H9 (cell line): ENCODE data around the gene PAX6. TPM values are rescaled to one million over a fixed set of nuclear protein-coding genes. Genes with fewer than 3 reads are reported as not detected.

ENCODE experiments used
- DNase-seq: peaks from one replicate; pipeline ENCODE4 v3.0.0-alpha.2; 2017
- H2AFZ ChIP-seq: one replicate; pipeline ENCODE4 v1.6.1; 2013; ENCODE audit warnings: mild to moderate bottlenecking, low read length, control low read depth, moderate library complexity
- H2AK5ac ChIP-seq: 2 replicates; pipeline ENCODE4 v1.6.1; 2013; ENCODE audit warnings: low read length, control low read depth, mixed read lengths; ENCODE audit not compliant: insufficient read length
- H2BK120ac ChIP-seq: one replicate; pipeline ENCODE4 v1.6.1; 2013; ENCODE audit warnings: low read depth, mild to moderate bottlenecking, low read length, control low read depth, inconsistent platforms; ENCODE audit not compliant: poor library complexity, severe bottlenecking
- H2BK12ac ChIP-seq: 2 replicates; pipeline ENCODE4 v1.6.1; 2013; ENCODE audit warnings: low read length, control low read depth, mixed read lengths, low read depth; ENCODE audit not compliant: insufficient read length
- H2BK15ac ChIP-seq: 2 replicates; pipeline ENCODE4 v1.6.1; 2013; ENCODE audit warnings: low read depth, low read length, control low read depth
- H2BK20ac ChIP-seq: one replicate; pipeline ENCODE4 v1.6.1; 2013; ENCODE audit warnings: low read depth, mild to moderate bottlenecking, low read length, control low read depth, inconsistent platforms; ENCODE audit not compliant: poor library complexity, severe bottlenecking
- H2BK5ac ChIP-seq: 2 replicates; pipeline ENCODE4 v1.6.1; 2013; ENCODE audit warnings: low read length, control low read depth, mixed read lengths; ENCODE audit not compliant: insufficient read length
- H3K14ac ChIP-seq: 2 replicates; pipeline ENCODE4 v1.6.1; 2013; ENCODE audit warnings: low read length, control low read depth; ENCODE audit not compliant: insufficient read depth
- H3K18ac ChIP-seq: 2 replicates; pipeline ENCODE4 v1.6.1; 2013; ENCODE audit warnings: low read depth, mild to moderate bottlenecking, mixed read lengths, low read length, control low read depth; ENCODE audit not compliant: insufficient read length
- H3K23ac ChIP-seq: 2 replicates; pipeline ENCODE4 v1.6.1; 2013; ENCODE audit warnings: low read length, control low read depth, mixed read lengths, low read depth; ENCODE audit not compliant: insufficient read length
- H3K23me2 ChIP-seq: 2 replicates; pipeline ENCODE4 v1.6.1; 2013; ENCODE audit warnings: low read depth, mild to moderate bottlenecking, mixed read lengths, low read length, control low read depth; ENCODE audit not compliant: insufficient read length, poor library complexity, severe bottlenecking
- H3K27ac ChIP-seq: 2 replicates; pipeline ENCODE4 v1.5.1; 2013; ENCODE audit warnings: low read length, control low read depth, mixed read lengths, low read depth; ENCODE audit not compliant: insufficient read length
- H3K27me3 ChIP-seq: 2 replicates; pipeline ENCODE4 v1.6.1; 2013; ENCODE audit warnings: low read length, control low read depth, inconsistent platforms; ENCODE audit not compliant: insufficient read depth
- H3K4ac ChIP-seq: 2 replicates; pipeline ENCODE4 v1.6.1; 2013; ENCODE audit warnings: low read depth, mild to moderate bottlenecking, control low read depth, inconsistent platforms, low read length, moderate library complexity
- H3K4me1 ChIP-seq: 2 replicates; pipeline ENCODE4 v1.6.1; 2013; ENCODE audit warnings: low read length, control low read depth, inconsistent platforms; ENCODE audit not compliant: insufficient read depth
- H3K4me2 ChIP-seq: 2 replicates; pipeline ENCODE4 v1.6.1; 2013; ENCODE audit warnings: low read length, control low read depth, mixed read lengths; ENCODE audit not compliant: insufficient read length, insufficient read depth
- H3K56ac ChIP-seq: 2 replicates; pipeline ENCODE4 v1.6.1; 2013; ENCODE audit warnings: low read depth, mild to moderate bottlenecking, mixed read lengths, low read length, control low read depth; ENCODE audit not compliant: insufficient read length
- H3K79me1 ChIP-seq: 2 replicates; pipeline ENCODE4 v1.6.1; 2013; ENCODE audit warnings: low read depth, mild to moderate bottlenecking, moderate library complexity, low read length, control low read depth, inconsistent platforms; ENCODE audit not compliant: insufficient read depth, poor library complexity, severe bottlenecking
- H3K79me2 ChIP-seq: 2 replicates; pipeline ENCODE4 v1.6.1; 2013; ENCODE audit warnings: low read length, control low read depth, inconsistent platforms; ENCODE audit not compliant: insufficient read depth
- H3K9ac ChIP-seq: 2 replicates; pipeline ENCODE4 v1.6.1; 2013; ENCODE audit warnings: low read length, control low read depth, mixed read lengths; ENCODE audit not compliant: insufficient read length; ENCODE audit errors: extremely low read depth
- H3K9me3 ChIP-seq: one replicate; pipeline ENCODE4 v1.6.1; 2013; ENCODE audit warnings: low read depth, low read length, inconsistent platforms; ENCODE audit not compliant: control insufficient read depth
- H3T11ph ChIP-seq: one replicate; pipeline ENCODE4 v1.6.1; 2013; ENCODE audit warnings: mild to moderate bottlenecking, low read length, control low read depth, inconsistent platforms
- H4K20me1 ChIP-seq: one replicate; pipeline ENCODE4 v1.6.1; 2013; ENCODE audit not compliant: control insufficient read depth, insufficient read length, insufficient read depth
- H4K5ac ChIP-seq: 2 replicates; pipeline ENCODE4 v1.6.1; 2013; ENCODE audit warnings: low read depth, mild to moderate bottlenecking, mixed read lengths, low read length, control low read depth; ENCODE audit not compliant: insufficient read length
- H4K8ac ChIP-seq: replicated peaks from 2 replicates; pipeline ENCODE4 v1.6.1; 2013; ENCODE audit warnings: low read length, control low read depth, mixed read lengths, low read depth; ENCODE audit not compliant: insufficient read length
- H4K91ac ChIP-seq: 2 replicates; pipeline ENCODE4 v1.6.1; 2013; ENCODE audit warnings: low read depth, mild to moderate bottlenecking, moderate library complexity, mixed read lengths, low read length, control low read depth; ENCODE audit not compliant: insufficient read length
- H3K27ac Mint-ChIP-seq, 3 experiments: 2 replicates in 2 of 3; 3 replicates in 1 of 3; pipeline ENCODE4 v1.8.0; 2020 to 2021; ENCODE audit warnings: mixed read lengths in 3 of 3, mild to moderate bottlenecking in 1 of 3, moderate library complexity in 1 of 3
- H3K27me3 Mint-ChIP-seq: 2 replicates; pipeline ENCODE4 v1.8.0; 2021; ENCODE audit warnings: low read depth, mild to moderate bottlenecking, moderate library complexity, mixed read lengths
- H3K36me3 Mint-ChIP-seq, 3 experiments: 2 replicates in 2 of 3; 3 replicates in 1 of 3; pipeline ENCODE4 v1.8.0; 2020 to 2021; ENCODE audit warnings: low read depth in 3 of 3, mixed read lengths in 3 of 3; ENCODE audit not compliant: insufficient read depth in 1 of 3
- H3K4me1 Mint-ChIP-seq, 2 experiments: 2 replicates each; pipeline ENCODE4 v1.8.0; 2020; ENCODE audit warnings: mixed read lengths in 2 of 2
- H3K4me3 Mint-ChIP-seq, 2 experiments: 2 replicates in 1 of 2; 3 replicates in 1 of 2; pipeline ENCODE4 v1.8.0; 2020 to 2021; ENCODE audit warnings: mild to moderate bottlenecking in 2 of 2, mixed read lengths in 2 of 2, moderate library complexity in 1 of 2
- H3K9me3 Mint-ChIP-seq, 2 experiments: 2 replicates in 1 of 2; 3 replicates in 1 of 2; pipeline ENCODE4 v1.8.0; 2020; ENCODE audit warnings: mild to moderate bottlenecking in 2 of 2, mixed read lengths in 2 of 2, moderate library complexity in 1 of 2
- WGBS: extraction: QIAGEN DNeasy Blood & Tissue Kit; methylation state at CpG from one replicate; pipeline ENCODE4 v1.1.7; 2013; ENCODE audit warnings: missing lambda C conversion rate, low lambda C conversion rate, mixed read lengths; ENCODE audit not compliant: insufficient read length; ENCODE audit errors: extremely low coverage; 5-methylcytosine and 5-hydroxymethylcytosine counted together
- total RNA-seq: library from RNA; stranded (reverse); gene quantifications from 2 replicates; pipeline ENCODE4 v1.2.1, GENCODE V29; 2021
- TF ChIP-seq, protein P1 (sequence below): fragments of 200-600 bp; sonication (generic); conservative IDR thresholded peaks from 3 replicates; pipeline ENCODE4 v1.8.0; 2021; ENCODE audit warnings: antibody characterized with exemption, mild to moderate bottlenecking

Gene PAX6
- total RNA-seq, 1 experiment from 2014 or later: not detected

DNA sequence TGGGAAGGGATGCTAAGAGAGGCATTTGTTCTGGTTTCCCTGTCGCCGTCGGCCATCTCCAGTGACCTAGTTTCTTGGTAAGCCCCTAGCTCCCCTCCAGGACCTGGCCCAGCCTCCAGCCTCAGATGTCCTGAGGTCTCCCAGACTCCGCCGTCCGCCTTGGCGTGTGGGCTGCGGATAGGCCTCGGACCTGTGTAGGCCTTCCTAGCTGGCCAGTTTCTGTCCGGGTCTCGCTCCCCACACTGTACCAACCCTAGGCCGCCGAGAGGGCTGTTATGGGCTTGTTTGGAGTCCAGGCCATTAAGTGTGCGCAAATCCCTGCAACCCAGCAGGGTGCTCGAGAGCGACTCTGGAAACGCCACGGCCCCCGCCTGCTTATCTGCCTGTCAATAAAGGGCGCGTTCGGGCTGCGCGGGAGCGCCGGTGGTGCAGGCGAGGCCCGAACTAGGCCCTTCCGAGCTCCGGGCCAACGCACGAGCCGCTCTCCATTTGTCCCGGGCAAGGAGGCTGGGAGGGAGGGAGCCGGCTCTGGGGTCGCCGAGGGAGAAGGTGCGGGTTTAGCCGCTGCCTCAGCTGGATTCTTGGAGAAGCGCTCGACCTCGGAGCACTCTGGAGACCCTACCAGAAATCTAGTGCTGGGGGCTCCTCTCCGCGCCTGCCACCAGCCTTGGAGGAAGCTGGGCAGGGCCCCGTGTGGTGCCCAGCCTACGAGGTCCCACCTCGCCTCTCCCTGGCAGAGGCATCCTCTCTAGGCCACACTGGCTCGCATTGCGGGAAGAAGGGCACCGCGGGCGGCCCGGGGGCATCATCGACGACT lies 8.7 kb upstream of the PAX6 start:
- H3K56ac ChIP-seq: no peak overlapping the region
- H3K79me2 ChIP-seq: no peaks in the 10 kb centered on the region
- peaks cover 84% of the 10 kb centered on the region for H3K27me3 ChIP-seq
- no peak overlapping the region for H2BK120ac ChIP-seq
- peak overlapping the region; percentile 69 for H3K4me2 ChIP-seq
- H4K91ac ChIP-seq: no peak overlapping the region
- H3K9ac ChIP-seq: no peak overlapping the region
- no peak overlapping the region for H2BK5ac ChIP-seq
- H4K5ac ChIP-seq: no peak overlapping the region
- Mint-ChIP-seq H3K4me3 (peak overlapping the region; percentile 27 to 76), H3K36me3 (no peaks in the 10 kb centered on the region; a peak in 1 of 7 replicates), H3K27me3 (peaks cover 100% of the 10 kb centered on the region), H3K9me3 (peaks cover 0 to 8% of the 10 kb centered on the region in 2 experiments; a peak in 2 of 5 replicates), H3K4me1 (peaks cover 48 to 73% of the 10 kb centered on the region in 2 experiments), H3K27ac (no peak overlapping the region)
- no peak overlapping the region for H3K23ac ChIP-seq
- no peak overlapping the region for H2BK12ac ChIP-seq
- H3K4me1 ChIP-seq: no peaks in the 10 kb centered on the region; the same call in 1 of the 2 replicates
- H4K20me1 ChIP-seq: peaks cover 3% of the 10 kb centered on the region
- no peak overlapping the region; the same call in 1 of the 2 replicates for H3K14ac ChIP-seq
- DNase-seq: peak; percentile 67
- TF ChIP-seq, protein P1, sequence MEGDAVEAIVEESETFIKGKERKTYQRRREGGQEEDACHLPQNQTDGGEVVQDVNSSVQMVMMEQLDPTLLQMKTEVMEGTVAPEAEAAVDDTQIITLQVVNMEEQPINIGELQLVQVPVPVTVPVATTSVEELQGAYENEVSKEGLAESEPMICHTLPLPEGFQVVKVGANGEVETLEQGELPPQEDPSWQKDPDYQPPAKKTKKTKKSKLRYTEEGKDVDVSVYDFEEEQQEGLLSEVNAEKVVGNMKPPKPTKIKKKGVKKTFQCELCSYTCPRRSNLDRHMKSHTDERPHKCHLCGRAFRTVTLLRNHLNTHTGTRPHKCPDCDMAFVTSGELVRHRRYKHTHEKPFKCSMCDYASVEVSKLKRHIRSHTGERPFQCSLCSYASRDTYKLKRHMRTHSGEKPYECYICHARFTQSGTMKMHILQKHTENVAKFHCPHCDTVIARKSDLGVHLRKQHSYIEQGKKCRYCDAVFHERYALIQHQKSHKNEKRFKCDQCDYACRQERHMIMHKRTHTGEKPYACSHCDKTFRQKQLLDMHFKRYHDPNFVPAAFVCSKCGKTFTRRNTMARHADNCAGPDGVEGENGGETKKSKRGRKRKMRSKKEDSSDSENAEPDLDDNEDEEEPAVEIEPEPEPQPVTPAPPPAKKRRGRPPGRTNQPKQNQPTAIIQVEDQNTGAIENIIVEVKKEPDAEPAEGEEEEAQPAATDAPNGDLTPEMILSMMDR: no peak
- H3K4ac ChIP-seq: no peak overlapping the region
- H3K9me3 ChIP-seq: no peaks in the 10 kb centered on the region
- no peak overlapping the region for H4K8ac ChIP-seq
- no CpG with 5 or more reads among the region's 55 CpGs for WGBS
- no peak overlapping the region for H2BK20ac ChIP-seq
- peaks cover 27% of the 10 kb centered on the region for H3K23me2 ChIP-seq
- no peaks in the 10 kb centered on the region for H3K79me1 ChIP-seq
- H2AFZ ChIP-seq: no peak overlapping the region
- no peak overlapping the region for H2BK15ac ChIP-seq
- H2AK5ac ChIP-seq: no peak overlapping the region
- no peak overlapping the region for H3T11ph ChIP-seq
- no peak overlapping the region for H3K18ac ChIP-seq
- H3K27ac ChIP-seq: no peak overlapping the region
